ENCODE results near the gene CALR.
"Not testable (repeated sequence)": the region's sequence is repeated elsewhere in the genome, so short reads cannot be mapped to it uniquely, and the experiment has no call there.

CALR gene

DNA sequence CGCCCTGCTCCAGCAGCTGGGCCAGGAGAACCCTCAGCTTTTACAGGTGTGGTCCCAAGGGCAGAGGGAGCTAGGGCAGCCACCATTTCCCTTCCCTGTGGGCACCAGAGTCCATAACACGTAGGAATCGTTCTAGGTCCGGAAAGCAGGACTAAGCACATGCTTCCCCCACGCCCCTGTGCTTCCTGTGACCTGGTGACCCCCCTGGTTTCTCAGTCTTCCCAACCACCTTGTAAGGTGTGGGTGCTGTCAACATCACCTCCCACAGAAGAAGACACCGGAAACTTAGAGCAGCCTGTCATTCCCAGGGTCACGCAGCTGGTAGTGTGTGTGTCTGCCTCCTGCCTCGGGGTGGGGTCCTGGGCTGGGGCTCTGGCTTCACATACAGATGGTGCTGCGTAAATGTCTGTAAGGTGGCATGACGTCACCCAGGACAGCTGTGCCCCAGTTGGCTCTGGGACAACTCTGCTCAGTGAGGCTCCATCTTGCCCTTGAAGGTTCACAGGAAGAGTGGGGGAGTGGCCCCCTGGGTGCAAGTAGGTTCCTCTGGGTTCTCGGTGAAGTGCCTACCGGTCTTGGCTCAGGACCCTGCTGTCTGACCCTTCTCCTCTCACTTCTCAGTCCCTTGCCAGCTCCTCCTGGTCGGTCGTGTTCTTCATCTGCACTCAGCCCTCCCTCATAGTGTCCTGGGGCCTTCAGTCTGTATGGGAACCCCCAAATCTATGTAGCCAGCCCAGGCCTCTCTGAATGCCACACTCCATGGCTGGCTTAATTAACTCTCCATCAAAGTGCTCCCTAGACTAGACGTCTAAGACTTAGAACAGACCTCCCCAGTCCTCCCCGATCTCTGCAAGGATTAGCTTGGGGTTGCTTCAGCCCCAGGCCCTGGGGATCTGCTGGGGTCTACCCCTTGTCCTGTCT is 11.2 kb downstream of the CALR start:
- Histone ChIP-seq H3K27ac (ENCODE audit: low read depth, low read length) (no peak overlapping the region), H3K9ac (ENCODE audit: low read length) (no peak overlapping the region), H3K36me3 (ENCODE audit: control insufficient read depth, insufficient read depth, low read length) (peaks cover 32% of the 10 kb centered on the region), H3K4me1 (ENCODE audit: control insufficient read depth, insufficient read depth, low read length) (peaks cover 8% of the 10 kb centered on the region), H3K4me3 (ENCODE audit: low read length) (no peak overlapping the region), H3K27me3 (ENCODE audit: control insufficient read depth, insufficient read depth, low read length) (no peaks in the 10 kb centered on the region)

DNA sequence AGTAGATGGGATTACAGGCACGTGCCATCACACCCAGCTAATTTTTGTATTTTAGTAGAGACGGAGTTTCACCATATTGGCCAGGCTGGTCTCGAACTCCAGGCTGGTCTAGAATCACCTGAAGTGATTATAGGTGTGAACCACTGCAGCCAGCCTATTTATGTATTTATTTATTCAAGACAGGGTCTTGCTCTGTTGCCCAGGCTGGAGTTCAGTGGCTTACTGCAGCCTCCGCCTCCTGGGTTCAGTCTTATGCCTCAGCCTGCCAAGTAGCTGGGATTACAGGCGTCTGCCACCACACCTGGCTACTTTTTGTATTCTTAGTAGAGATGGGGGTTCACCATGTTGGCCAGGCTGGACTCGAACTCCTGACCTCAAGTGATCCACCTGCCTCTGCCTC is 13.6 kb downstream of the CALR start:
- not testable (repeated sequence) for H3K4me3 ChIP-seq (ENCODE audit: low read length); H3K27ac ChIP-seq (ENCODE audit: low read depth, low read length); H3K4me1 ChIP-seq (ENCODE audit: control insufficient read depth, insufficient read depth, low read length); H3K9ac ChIP-seq (ENCODE audit: low read length); H3K27me3 ChIP-seq (ENCODE audit: control insufficient read depth, insufficient read depth, low read length)
- H3K36me3 ChIP-seq (ENCODE audit: control insufficient read depth, insufficient read depth, low read length), result peaks cover 32% of the 10 kb centered on the region

DNA sequence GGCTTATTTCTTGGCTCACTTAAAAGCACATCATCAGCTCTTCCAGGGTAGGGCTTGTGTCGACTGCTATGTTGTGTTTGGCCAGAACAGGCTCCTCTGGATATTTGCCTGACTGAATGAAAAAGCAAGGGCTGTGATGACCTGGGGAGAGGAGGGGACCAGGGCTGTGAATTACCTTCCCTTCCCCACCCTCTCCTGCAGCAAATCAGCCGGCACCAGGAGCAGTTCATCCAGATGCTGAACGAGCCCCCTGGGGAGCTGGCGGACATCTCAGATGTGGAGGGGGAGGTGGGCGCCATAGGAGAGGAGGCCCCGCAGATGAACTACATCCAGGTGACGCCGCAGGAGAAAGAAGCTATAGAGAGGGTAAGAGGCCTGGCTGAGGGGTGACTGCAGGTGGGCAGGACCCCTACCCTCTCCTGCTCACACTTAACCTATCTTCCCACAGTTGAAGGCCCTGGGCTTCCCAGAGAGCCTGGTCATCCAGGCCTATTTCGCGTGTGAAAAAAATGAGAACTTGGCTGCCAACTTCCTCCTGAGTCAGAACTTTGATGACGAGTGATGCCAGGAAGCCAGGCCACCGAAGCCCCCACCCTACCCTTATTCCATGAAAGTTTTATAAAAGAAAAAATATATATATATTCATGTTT is 14.2 kb downstream of the CALR start:
- Histone ChIP-seq H3K4me3 (ENCODE audit: low read length) (no peak overlapping the region), H3K4me1 (ENCODE audit: control insufficient read depth, insufficient read depth, low read length) (no peaks in the 10 kb centered on the region), H3K27ac (ENCODE audit: low read depth, low read length) (no peak overlapping the region), H3K36me3 (ENCODE audit: control insufficient read depth, insufficient read depth, low read length) (peaks cover 30% of the 10 kb centered on the region), H3K27me3 (ENCODE audit: control insufficient read depth, insufficient read depth, low read length) (no peaks in the 10 kb centered on the region), H3K9ac (ENCODE audit: low read length) (no peak overlapping the region)

DNA sequence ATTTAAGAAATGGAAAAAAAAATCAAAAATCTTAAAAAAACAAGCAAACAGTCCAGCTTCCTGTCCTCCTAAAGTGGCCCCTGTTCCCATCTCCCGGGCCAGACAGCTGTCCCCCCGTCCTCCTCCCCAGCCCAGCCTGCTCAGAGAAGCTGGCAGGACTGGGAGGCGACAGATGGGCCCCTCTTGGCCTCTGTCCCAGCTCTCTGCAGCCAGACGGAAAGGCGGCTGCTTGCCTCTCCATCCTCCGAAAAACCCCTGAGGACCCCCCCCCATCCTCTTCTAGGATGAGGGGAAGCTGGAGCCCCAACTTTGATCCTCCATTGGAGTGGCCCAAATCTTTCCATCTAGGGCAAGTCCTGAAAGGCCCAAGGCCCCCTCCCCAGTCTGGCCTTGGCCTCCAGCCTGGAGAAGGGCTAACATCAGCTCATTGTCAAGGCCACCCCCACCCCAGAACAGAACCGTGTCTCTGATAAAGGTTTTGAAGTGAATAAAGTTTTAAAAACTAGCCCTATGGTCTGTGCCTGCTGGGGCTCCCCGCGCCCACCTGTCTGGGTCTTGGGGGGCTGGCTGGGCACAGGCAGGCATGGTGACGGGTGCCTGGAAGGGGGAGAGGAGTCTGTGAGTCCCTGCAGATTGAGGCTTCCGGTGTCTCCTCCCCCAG is 14.9 kb downstream of the CALR start:
- Histone ChIP-seq H3K9ac (ENCODE audit: low read length) (no peak overlapping the region), H3K4me3 (ENCODE audit: low read length) (no peak overlapping the region), H3K27ac (ENCODE audit: low read depth, low read length) (no peak overlapping the region), H3K4me1 (ENCODE audit: control insufficient read depth, insufficient read depth, low read length) (no peaks in the 10 kb centered on the region), H3K27me3 (ENCODE audit: control insufficient read depth, insufficient read depth, low read length) (no peaks in the 10 kb centered on the region), H3K36me3 (ENCODE audit: control insufficient read depth, insufficient read depth, low read length) (peaks cover 25% of the 10 kb centered on the region)

DNA sequence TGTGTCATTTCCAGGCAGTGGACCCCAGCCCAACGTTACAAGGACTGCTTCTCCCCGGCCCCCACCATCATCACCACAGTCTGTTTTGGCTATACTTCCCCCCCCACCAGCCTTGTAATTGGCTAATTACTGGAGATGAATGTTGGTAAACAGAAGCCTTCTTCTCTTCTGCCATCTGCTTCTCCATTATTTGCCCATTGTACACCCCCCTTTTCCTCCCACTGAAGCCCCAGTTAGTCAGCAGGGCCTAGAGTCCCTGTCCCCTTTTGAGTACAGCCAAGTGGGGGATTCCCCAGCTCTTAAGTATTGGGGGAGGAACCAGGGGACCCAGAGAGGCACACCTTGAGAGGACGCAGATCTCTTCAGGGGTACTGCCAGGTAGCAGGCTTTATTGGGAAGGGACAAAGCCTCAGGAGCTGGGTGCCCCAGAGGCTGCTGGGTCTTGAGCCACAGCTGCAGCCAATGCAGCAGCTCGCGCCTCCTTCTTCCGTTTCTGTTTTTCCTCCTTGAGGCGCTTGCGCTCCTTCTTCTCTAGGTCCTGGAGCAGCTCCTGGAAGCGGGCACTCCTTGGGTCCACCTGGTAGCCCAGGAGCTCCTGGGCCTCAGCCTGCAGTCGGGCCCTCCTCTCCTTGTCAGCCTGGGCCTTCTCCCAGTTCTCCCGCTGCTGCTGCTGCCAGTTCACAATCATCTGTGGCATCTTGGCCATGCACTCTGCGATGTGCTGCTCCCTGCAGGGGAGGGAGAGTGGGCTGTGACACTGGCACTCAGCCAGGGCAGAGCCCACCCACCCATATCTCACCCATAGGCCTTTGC is 15.6 kb downstream of the CALR start:
- no peak overlapping the region for H3K9ac ChIP-seq (ENCODE audit: low read length)
- peaks cover 18% of the 10 kb centered on the region for H3K36me3 ChIP-seq (ENCODE audit: control insufficient read depth, insufficient read depth, low read length)
- no peak overlapping the region for H3K4me3 ChIP-seq (ENCODE audit: low read length)
- H3K27me3 ChIP-seq (ENCODE audit: control insufficient read depth, insufficient read depth, low read length), result no peaks in the 10 kb centered on the region
- H3K4me1 ChIP-seq (ENCODE audit: control insufficient read depth, insufficient read depth, low read length), result no peaks in the 10 kb centered on the region
- no peak overlapping the region for H3K27ac ChIP-seq (ENCODE audit: low read depth, low read length)

DNA sequence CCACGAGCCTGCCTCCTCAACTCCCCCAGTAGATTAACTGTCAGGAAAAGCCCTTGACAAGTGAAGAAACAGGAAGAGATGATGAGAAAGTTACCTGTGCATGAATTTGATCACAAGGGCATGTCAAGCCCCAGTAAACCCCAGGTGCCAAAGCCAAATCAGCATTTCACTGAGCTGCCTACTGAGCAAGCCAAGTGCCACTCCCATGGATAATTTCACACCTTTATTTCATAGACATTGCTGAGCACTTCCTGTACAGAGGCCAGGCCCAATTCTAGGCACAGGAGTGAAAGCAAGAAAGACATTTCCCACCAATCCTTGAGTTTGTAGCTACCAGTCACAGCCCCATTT is 16.2 kb downstream of the CALR start:
- Histone ChIP-seq H3K4me1 (ENCODE audit: control insufficient read depth, insufficient read depth, low read length) (no peaks in the 10 kb centered on the region), H3K9ac (ENCODE audit: low read length) (no peak overlapping the region), H3K4me3 (ENCODE audit: low read length) (no peak overlapping the region), H3K27me3 (ENCODE audit: control insufficient read depth, insufficient read depth, low read length) (no peaks in the 10 kb centered on the region), H3K36me3 (ENCODE audit: control insufficient read depth, insufficient read depth, low read length) (peaks cover 13% of the 10 kb centered on the region), H3K27ac (ENCODE audit: low read depth, low read length) (no peak overlapping the region)

GRCh38 chr19:12955575-12955974 is 17.2 kb downstream of the CALR start:
- H3K36me3 ChIP-seq (ENCODE audit: control insufficient read depth, insufficient read depth, low read length); H3K9ac ChIP-seq (ENCODE audit: low read length); H3K27me3 ChIP-seq (ENCODE audit: control insufficient read depth, insufficient read depth, low read length); H3K4me1 ChIP-seq (ENCODE audit: control insufficient read depth, insufficient read depth, low read length); H3K4me3 ChIP-seq (ENCODE audit: low read length); H3K27ac ChIP-seq (ENCODE audit: low read depth, low read length): not testable (repeated sequence)

DNA sequence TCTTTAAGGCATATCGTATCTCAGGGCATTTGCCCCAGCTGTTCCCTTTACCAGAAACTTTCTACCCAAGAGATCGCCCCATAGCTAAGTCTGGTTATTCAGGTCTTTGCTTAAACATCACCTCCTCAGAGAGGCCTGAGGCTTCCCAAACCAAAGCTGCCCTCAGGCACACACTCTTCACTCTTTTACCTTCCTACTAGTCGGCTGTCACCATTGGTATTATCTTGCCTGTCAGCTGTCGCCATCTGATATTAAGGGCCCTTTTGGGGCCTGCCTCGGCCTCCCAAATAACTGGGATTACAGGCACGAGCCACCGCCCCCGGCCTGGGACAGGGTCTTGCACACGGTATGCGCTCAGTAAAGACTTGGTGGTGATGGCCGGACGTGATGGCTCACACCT is 17.6 kb downstream of the CALR start:
- Histone ChIP-seq H3K27ac (ENCODE audit: low read depth, low read length) (no peak overlapping the region), H3K27me3 (ENCODE audit: control insufficient read depth, insufficient read depth, low read length) (no peaks in the 10 kb centered on the region), H3K4me1 (ENCODE audit: control insufficient read depth, insufficient read depth, low read length) (no peaks in the 10 kb centered on the region), H3K36me3 (ENCODE audit: control insufficient read depth, insufficient read depth, low read length) (peaks cover 8% of the 10 kb centered on the region), H3K9ac (ENCODE audit: low read length) (no peak overlapping the region), H3K4me3 (ENCODE audit: low read length) (peak overlapping the region; percentile 70)

GRCh38 chr19:12956446-12957388 is 18.3 kb downstream of the CALR start, which contains the start of gene GADD45GIP1:
TSS of gene GADD45GIP1 (minus strand) at chr19:12957223. CDS start at chr19:12957212, 11 bp downstream.
- Histone ChIP-seq H3K4me1 (ENCODE audit: control insufficient read depth, insufficient read depth, low read length) (no peaks in the 10 kb centered on the region), H3K27ac (ENCODE audit: low read depth, low read length) (peak within 1 kb of the TSS; percentile 89), H3K9ac (ENCODE audit: low read length) (peak within 1 kb of the TSS; percentile 2), H3K27me3 (ENCODE audit: control insufficient read depth, insufficient read depth, low read length) (no peaks in the 10 kb centered on the region), H3K4me3 (ENCODE audit: low read length) (peak within 1 kb of the TSS; percentile 70), H3K36me3 (ENCODE audit: control insufficient read depth, insufficient read depth, low read length) (peaks cover 6% of the 10 kb centered on the region)

DNA sequence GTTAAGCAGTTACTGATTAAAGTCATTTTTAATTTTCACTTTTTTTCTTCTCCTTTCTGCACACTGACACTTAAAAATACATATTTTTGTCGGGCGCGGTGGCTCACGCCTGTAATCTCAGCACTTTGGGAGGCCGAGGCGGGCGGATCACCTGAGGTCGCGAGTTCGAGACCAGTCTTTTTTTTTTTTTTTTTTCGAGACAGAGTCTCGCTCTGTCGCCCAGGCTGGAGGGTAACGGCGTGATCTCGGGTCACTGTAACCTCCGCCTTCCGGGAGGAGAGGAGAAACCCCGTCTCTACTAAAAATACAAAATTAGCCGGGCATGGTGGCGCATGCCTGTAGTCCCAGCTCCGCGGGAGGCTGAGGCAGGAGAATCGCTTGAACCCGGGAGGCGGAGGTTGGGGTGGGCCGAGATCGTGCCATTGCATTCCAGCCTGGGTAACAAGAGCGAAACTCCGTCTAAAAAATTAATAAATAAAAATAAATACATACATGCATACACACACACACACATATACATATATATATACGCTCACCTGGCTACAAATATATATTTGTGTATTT is 19.1 kb downstream of the CALR start:
- peak overlapping the region; percentile 70 for H3K4me3 ChIP-seq (ENCODE audit: low read length)
- H3K27ac ChIP-seq (ENCODE audit: low read depth, low read length), result peak overlapping the region; percentile 89
- H3K9ac ChIP-seq (ENCODE audit: low read length), result peak overlapping the region; percentile 2
- H3K4me1 ChIP-seq (ENCODE audit: control insufficient read depth, insufficient read depth, low read length); H3K27me3 ChIP-seq (ENCODE audit: control insufficient read depth, insufficient read depth, low read length); H3K36me3 ChIP-seq (ENCODE audit: control insufficient read depth, insufficient read depth, low read length): not testable (repeated sequence)

DNA sequence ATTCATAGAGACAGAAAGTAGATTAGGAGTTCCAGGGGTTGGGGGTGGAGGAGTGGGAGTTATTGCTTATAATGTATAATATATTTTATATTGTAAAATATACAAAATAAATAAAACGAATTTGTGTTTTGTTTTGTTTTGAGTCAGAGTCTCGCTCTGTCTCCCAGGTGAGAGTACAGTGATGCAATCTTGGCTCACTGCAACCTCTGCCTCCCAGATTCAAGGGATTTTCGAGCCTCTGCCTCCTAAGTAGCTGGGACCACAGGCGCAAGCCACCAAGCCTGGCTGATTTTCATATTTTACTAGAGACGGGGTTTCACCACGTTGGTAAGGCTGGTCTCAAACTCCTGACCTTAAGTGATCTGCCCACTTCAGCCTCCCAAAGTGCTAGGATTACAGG is 21.1 kb downstream of the CALR start:
- Histone ChIP-seq H3K4me1 (ENCODE audit: control insufficient read depth, insufficient read depth, low read length) (no peaks in the 10 kb centered on the region), H3K36me3 (ENCODE audit: control insufficient read depth, insufficient read depth, low read length) (no peaks in the 10 kb centered on the region), H3K9ac (ENCODE audit: low read length) (no peak overlapping the region), H3K27ac (ENCODE audit: low read depth, low read length) (no peak overlapping the region), H3K4me3 (ENCODE audit: low read length) (no peak overlapping the region), H3K27me3 (ENCODE audit: control insufficient read depth, insufficient read depth, low read length) (no peaks in the 10 kb centered on the region)
